Activated naive CD8-positive, alpha-beta T cell (primary cell): ENCODE measurements around the gene CELF5.

Experiments
- H3K27ac Mint-ChIP-seq: one replicate; pipeline ENCODE4 v1.8.0; 2021; ENCODE audit warnings: mixed read lengths
- H3K27me3 Mint-ChIP-seq: one replicate; pipeline ENCODE4 v1.8.0; 2021; ENCODE audit warnings: mixed read lengths
- H3K36me3 Mint-ChIP-seq: one replicate; pipeline ENCODE4 v1.8.0; 2021; ENCODE audit warnings: mixed read lengths
- H3K4me1 Mint-ChIP-seq: one replicate; pipeline ENCODE4 v1.8.0; 2021; ENCODE audit warnings: low read depth, mixed read lengths
- H3K4me3 Mint-ChIP-seq: one replicate; pipeline ENCODE4 v1.8.0; 2021; ENCODE audit warnings: mild to moderate bottlenecking, mixed read lengths
- H3K9me3 Mint-ChIP-seq: one replicate; pipeline ENCODE4 v1.8.0; 2021; ENCODE audit warnings: low read depth, mixed read lengths

CELF5 gene

DNA sequence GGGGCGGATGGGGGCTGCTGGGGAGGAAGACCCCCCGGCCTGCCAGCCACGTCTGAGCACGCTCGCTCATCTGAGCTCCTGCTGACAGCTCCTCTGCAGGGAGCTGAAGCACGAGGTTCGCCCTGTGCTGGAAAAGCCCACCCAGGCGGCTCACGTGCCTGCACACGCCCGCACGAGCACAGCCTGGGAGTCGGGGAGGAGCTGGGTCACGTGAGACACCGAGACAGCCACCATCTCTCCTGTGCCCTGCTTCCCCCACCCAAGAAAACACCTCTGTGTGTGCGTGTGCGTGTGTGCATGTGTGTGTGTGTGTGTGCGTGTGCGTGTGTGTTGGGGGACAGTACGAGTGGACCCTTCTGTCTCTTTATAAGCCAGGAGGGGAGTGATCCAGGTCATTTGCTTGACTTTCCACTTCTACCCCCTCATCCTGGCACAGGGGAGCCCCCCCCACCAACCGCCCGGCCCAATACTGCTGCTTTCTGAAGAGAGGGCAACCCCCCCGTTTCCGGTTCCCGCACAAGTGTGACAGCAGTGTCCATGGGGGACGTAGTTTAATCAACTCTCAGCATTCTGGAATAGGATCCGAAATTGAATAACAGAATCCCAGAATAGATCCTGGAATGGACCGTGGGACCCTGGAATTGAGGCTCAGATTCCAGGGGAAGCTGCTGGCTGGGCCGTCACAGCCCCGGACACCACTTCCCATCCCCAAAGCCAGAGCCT lies 42.5 kb downstream of the CELF5 start:
- peaks cover 16% of the 10 kb centered on the region for H3K27me3 Mint-ChIP-seq
- H3K4me3 Mint-ChIP-seq = no peak overlapping the region
- H3K9me3 Mint-ChIP-seq = no peaks in the 10 kb centered on the region
- H3K27ac Mint-ChIP-seq = no peak overlapping the region
- peaks cover 4% of the 10 kb centered on the region for H3K4me1 Mint-ChIP-seq
- no peaks in the 10 kb centered on the region for H3K36me3 Mint-ChIP-seq

DNA sequence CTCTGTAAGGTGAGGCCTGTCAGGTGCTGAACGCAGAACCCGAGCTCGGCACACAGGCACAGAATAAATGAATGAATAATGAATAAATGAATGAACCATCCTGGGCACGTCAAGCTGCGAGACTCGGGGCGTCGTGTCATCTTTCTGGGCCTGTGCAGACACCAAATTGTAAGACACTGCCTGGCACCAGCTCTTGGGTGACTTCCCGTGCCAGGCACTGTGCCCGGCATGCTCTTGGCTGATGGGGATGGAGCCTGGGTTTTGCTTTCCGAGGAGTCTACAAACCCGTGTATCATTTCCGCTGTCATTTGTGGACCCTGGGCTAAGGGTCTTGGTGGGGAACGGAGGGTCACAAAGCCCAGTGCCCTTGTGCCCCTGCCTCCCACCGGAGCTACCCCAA lies 43.9 kb downstream of the CELF5 start:
- Mint-ChIP-seq H3K4me1 (peaks cover 4% of the 10 kb centered on the region), H3K27me3 (peaks cover 16% of the 10 kb centered on the region), H3K36me3 (no peaks in the 10 kb centered on the region), H3K9me3 (no peaks in the 10 kb centered on the region), H3K4me3 (no peak overlapping the region), H3K27ac (no peak overlapping the region)

DNA sequence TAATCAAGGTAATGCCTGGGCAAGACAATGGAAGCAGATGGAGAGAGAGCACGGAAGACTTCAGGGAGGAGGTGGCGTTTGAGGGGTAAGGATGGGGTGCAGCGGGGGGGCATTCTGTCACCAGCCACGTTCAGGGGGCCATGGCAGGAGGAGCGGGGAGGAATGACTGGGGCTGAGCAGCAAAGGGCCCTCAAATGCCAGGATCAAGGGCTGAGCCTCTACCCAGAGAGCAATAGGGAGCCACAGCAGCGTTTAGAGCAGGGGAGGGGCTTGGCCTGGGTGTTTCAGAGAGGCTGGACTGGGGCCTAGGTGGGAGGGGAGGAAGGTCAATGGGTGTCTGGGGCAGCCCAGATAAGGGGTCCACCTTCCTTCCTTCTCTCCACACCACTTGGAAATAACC lies 44.3 kb downstream of the CELF5 start:
- H3K4me3 Mint-ChIP-seq = no peak overlapping the region
- H3K27me3 Mint-ChIP-seq = peaks cover 16% of the 10 kb centered on the region
- peaks cover 4% of the 10 kb centered on the region for H3K4me1 Mint-ChIP-seq
- H3K36me3 Mint-ChIP-seq = no peaks in the 10 kb centered on the region
- H3K27ac Mint-ChIP-seq = no peak overlapping the region
- H3K9me3 Mint-ChIP-seq = no peaks in the 10 kb centered on the region

DNA sequence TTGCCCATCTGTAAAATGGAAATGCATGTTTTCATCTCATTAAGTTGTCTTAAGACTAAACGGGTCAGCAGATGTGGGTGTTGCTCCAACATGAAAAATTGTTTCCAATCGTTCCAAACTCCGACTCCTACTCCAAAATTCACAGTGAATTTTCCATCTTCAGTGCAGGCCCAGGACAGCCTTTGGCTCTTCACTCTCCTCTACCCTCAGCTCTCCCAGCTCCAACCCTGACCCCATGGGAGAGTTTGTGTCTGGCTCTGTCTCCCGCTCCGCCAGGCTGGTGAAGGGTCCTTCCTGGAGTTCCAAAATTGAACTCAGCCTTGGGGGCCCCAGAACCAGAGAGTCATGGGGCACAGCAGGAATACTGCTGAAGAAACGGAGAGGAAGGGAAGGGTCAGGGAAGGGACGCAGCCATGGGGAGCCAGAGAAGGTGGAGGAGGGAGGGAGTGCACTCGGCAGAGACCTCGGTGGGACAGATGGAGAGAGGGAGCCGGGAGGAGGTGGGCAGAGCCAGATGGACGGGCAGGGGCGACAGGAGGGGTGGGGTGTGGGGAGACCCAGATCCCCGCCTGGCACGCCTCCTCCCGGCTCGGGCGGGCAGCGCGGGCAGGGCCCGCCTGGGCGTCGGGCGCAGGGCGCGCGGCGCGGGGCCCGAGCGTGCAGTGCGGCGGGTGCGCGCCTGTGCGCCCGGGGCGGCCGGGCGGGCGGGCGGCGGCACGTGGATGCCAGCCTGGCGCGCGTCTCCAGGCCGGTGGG lies 45.6 kb downstream of the CELF5 start:
- Mint-ChIP-seq H3K27ac (no peak overlapping the region), H3K4me3 (no peak overlapping the region), H3K36me3 (no peaks in the 10 kb centered on the region), H3K27me3 (peaks cover 16% of the 10 kb centered on the region), H3K9me3 (no peaks in the 10 kb centered on the region), H3K4me1 (peaks cover 12% of the 10 kb centered on the region)

DNA sequence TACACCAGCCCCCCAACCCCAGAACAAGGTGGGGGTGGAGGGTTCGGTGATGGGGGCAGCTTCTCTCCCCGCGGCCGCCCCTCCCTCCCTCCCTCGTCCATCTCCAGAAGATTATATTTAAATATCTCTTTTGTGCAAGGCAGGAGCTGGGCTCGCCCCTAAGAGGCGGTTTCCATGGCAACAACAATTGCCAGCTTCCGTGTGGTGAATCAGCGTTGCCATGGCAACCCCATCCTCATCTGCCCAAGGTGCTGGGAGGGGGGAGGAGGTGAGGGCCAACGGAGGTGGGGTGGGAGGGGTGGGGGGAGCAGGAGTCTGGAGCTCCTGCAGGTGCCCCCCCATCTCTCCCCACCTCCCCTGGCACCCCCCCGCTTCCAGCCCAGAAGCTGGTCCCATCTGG lies 46.4 kb downstream of the CELF5 start:
- Mint-ChIP-seq H3K4me1 (peaks cover 15% of the 10 kb centered on the region), H3K4me3 (no peak overlapping the region), H3K27me3 (peaks cover 16% of the 10 kb centered on the region), H3K27ac (no peak overlapping the region), H3K9me3 (no peaks in the 10 kb centered on the region), H3K36me3 (no peaks in the 10 kb centered on the region)

DNA sequence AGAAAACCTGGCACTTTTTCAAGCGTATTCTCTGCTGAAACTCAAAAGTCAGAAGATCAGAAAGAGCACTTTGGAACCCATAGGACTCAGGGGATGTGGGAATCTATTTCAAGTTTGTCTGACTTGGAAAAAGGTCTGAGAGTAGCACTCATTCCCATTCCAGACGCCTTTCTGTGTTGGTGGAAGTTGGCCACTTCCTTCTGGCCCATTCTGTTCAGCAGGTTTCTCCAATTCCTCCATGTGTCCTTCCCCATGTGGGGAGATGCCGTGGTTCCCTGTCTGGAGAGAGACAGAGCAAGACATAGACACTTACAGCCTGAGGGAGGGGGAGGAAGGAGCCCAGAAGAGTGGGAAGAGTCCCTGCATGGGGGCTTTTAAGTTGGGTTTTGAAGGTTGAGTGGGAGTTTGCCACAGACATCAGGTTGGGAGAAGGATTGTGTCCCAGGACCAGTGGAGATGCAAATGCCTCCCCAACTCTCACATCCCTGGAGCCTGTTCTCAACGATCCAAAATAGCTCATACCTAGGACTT lies 48.0 kb downstream of the CELF5 start:
- Mint-ChIP-seq H3K4me1 (peaks cover 15% of the 10 kb centered on the region), H3K4me3 (no peak overlapping the region), H3K36me3 (no peaks in the 10 kb centered on the region), H3K27ac (no peak overlapping the region), H3K27me3 (peaks cover 16% of the 10 kb centered on the region), H3K9me3 (no peaks in the 10 kb centered on the region)

DNA sequence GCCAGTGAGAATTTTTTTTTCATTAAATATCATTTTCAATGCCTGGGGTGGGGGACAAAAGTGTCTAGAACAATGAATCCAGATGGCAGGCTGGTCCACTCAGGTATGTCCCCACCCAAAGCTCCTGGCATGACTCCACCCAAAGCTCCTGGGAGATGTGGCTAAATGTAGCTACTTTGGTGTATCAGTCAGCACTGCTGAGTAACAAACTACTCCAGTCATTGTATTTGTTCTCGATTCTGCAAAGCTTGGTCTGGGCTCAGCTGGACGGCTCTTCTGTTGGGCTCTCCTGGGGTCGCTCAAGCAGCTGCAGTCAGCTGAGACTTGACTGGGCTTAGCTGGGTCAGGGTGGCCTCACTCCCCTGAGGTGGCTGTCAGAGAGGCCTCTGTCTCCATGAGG lies 48.5 kb downstream of the CELF5 start:
- H3K27me3 Mint-ChIP-seq = peaks cover 14% of the 10 kb centered on the region
- no peak overlapping the region for H3K4me3 Mint-ChIP-seq
- no peak overlapping the region for H3K27ac Mint-ChIP-seq
- H3K36me3 Mint-ChIP-seq = no peaks in the 10 kb centered on the region
- H3K4me1 Mint-ChIP-seq = peaks cover 15% of the 10 kb centered on the region
- H3K9me3 Mint-ChIP-seq = no peaks in the 10 kb centered on the region

DNA sequence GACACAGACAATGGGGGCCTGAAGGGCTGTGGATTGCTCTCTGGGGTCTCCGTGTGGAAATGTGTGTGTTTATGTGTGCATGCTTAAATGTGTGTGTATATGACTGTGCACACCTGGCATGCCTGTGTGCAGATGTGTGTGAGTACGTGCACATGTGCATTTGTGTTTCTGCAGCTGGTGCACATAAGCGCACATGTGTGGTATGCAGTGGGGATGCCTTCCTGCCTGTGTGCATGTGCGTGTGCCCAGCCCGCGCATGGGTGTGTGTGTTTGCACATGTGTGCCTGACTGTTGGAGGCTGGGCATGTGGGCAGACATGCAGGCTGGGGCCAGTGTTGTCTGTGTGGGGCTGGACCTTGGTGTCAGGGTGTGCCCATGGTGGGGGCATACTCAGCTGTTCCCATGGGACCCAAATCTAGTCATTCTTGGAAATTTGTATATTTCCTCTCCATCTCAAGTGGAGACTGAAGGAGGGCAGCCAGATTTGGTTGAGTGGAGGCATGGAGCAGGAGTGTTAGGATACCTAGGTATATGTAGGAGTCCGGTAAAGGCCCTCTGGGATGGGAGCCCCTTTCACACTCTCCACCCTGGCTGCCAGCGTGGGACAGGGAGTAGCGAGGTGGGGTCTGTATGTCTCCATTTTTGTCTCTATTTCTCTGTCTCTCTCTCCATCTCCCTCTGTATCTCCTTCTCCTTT lies 49.9 kb downstream of the CELF5 start:
- Mint-ChIP-seq H3K27me3 (peaks cover 7% of the 10 kb centered on the region), H3K9me3 (no peaks in the 10 kb centered on the region), H3K36me3 (no peaks in the 10 kb centered on the region), H3K27ac (no peak overlapping the region), H3K4me3 (peak overlapping the region; percentile 83), H3K4me1 (peaks cover 15% of the 10 kb centered on the region)

DNA sequence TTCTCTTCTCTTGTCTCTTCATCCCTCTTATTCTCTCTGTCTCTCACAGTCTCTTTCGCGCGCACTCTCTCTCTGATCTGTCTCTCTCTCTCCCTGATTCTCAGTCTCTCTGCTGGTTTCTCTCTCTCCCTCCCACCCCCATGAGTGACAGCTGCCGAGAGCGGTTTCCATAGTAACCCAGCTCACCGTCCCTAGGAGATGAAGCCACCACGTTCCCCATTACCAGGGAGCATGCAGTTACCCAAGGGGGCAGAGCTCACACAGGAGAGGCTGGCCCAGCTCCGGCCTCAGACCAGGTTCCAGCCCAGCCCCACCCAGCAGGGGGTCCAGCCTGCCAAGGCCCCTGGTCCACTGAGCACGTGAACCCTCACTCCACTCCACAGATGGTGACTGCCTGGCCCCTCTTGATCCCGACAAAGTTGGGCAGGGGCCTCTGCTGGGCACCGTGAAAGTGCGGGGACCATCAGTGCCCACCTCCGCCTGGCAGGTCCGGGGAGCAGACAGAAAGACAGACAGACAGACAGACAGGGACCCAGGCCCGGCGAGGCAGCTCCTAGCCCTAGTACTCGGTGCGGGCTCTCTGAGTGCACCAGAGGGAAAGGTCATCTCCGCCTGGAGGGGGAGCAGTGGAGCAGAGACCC lies 50.6 kb downstream of the CELF5 start:
- peaks cover under 1% of the 10 kb centered on the region for H3K27me3 Mint-ChIP-seq
- peak overlapping the region; percentile 83 for H3K4me3 Mint-ChIP-seq
- H3K9me3 Mint-ChIP-seq = no peaks in the 10 kb centered on the region
- no peaks in the 10 kb centered on the region for H3K36me3 Mint-ChIP-seq
- H3K27ac Mint-ChIP-seq = peak overlapping the region; percentile 41
- H3K4me1 Mint-ChIP-seq = peaks cover 12% of the 10 kb centered on the region

DNA sequence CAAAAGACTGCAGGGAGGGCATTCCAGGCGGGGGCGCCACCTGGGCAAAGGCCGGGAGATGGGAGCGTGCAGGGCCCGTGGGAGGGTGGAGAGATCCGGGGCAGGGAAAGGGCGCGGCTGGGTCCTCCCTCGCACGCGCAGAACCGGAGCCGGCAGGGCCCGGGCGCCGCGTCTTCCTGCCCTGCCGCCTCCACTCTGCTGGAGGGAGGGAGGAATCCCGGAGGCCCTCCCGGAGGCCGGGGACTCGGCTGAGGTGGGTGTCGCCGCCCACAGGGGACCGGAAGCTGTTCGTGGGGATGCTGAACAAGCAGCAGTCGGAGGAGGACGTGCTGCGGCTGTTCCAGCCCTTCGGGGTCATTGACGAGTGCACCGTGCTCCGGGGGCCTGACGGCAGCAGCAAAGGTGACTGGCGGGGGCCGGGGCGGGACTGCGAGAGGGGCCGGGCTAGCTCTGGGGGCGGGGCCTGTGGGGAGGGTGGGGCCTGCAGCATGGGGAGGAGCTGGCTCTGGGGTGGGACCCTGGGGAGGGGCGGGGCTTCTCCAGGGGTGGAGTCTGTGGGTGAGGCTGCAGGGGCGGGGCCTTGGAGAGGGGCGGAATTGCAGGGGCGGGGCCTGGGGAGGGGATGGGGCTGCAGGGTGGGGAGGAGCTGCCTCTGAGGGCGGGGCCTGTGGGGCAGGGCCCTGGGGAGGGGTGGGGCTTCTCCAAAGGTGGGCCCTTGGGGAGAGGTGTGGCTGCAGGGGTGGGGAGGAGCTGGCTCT lies 51.3 kb downstream of the CELF5 start:
- Mint-ChIP-seq H3K27ac (peak overlapping the region; percentile 41), H3K36me3 (no peaks in the 10 kb centered on the region), H3K27me3 (no peaks in the 10 kb centered on the region), H3K9me3 (no peaks in the 10 kb centered on the region), H3K4me3 (peak overlapping the region; percentile 83), H3K4me1 (peaks cover 11% of the 10 kb centered on the region)

DNA sequence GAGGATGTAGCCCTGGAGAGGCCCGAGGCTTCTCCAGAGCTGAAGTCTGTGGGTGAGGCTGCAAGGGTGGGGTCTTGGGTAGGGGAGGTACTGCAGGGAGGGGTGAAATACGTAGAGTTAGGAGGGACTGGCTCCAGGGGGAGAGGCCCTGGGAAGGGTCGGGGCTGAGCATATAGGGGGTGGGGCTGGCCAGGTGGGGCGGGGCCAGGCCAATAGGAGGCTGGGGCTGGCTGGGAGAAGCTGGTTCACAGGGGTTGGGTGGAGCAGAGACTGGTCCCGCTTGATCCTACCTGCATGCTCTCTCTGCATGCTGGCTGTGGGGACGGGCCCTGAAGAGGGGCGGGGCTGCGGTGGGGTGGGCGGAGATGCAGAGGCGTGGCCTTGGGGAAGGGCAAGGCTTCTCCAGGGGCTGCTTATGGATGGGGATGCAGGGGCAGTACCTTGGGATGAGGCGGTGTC lies 51.9 kb downstream of the CELF5 start:
- Mint-ChIP-seq H3K27me3 (no peaks in the 10 kb centered on the region), H3K36me3 (no peaks in the 10 kb centered on the region), H3K4me3 (peak overlapping the region; percentile 51), H3K27ac (no peak overlapping the region), H3K9me3 (no peaks in the 10 kb centered on the region), H3K4me1 (peaks cover 11% of the 10 kb centered on the region)

DNA sequence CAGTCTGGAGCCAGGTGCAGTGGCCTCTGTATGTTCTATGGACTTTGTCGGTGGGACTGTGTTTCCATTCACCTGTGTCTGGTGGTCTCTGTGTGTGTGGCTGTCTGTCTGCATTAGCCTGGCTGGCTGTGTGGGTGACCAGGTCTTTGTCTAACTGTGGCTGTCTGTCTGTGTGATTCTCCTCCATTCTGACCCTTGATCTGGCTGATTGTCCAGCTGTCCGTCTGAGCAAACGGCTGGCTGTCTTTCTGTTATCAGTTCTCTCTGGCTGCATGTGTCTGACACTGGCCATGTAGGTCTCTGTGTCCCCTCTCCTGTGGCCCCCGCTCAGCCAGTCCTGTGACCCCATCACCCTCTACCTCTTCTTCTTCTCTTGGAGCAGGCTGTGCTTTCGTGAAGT lies 53.2 kb downstream of the CELF5 start:
- H3K27ac Mint-ChIP-seq = no peak overlapping the region
- no peak overlapping the region for H3K4me3 Mint-ChIP-seq
- no peaks in the 10 kb centered on the region for H3K27me3 Mint-ChIP-seq
- no peaks in the 10 kb centered on the region for H3K9me3 Mint-ChIP-seq
- no peaks in the 10 kb centered on the region for H3K36me3 Mint-ChIP-seq
- peaks cover 11% of the 10 kb centered on the region for H3K4me1 Mint-ChIP-seq

DNA sequence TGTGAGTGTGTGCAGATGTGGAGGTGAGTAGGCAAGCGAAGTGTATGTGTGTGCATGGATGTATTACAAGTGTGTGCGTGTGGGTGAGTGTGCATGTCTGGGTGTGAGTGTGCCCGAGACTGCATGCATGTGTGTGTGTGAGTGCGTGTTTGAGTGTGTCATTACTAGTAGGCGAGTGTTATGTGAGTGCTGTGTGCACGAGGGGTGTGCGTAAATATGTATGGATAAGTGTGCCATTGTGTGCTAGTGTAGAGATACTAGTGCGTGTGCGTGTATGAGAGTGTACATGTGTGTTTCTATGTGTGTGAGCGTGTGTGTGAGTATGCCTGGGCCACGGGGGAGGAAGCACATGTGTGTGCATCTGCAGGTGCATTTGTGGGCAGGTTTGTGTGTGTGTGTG lies 53.8 kb downstream of the CELF5 start:
- Mint-ChIP-seq H3K36me3 (no peaks in the 10 kb centered on the region), H3K4me3 (no peak overlapping the region), H3K4me1 (peaks cover 11% of the 10 kb centered on the region), H3K27ac (no peak overlapping the region), H3K27me3 (no peaks in the 10 kb centered on the region), H3K9me3 (no peaks in the 10 kb centered on the region)

DNA sequence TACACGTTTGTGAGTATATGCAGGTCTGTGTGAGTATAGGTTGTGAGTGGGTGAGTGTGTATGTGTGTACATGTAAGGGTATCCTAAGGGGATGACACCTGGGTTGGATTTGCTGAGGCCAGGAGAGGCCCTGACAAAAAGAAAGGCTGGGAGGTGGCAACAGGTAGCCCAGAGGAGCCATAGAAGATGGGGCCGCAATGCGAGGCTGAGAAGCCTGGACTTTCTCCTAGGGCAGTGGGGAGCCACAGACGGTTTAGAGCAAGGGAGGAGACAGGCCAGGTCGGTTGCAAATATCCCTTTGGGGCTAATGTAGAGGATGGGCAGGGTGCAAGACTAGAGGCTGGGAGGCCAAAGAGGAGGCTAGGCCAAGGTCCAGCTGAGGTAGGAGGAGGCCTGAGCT lies 54.3 kb downstream of the CELF5 start:
- Mint-ChIP-seq H3K27me3 (no peaks in the 10 kb centered on the region), H3K4me1 (peaks cover 11% of the 10 kb centered on the region), H3K4me3 (no peak overlapping the region)

More for the DNA sequence above, 54.3 kb downstream of the CELF5 start:
- H3K36me3 Mint-ChIP-seq = no peaks in the 10 kb centered on the region
- H3K9me3 Mint-ChIP-seq = no peaks in the 10 kb centered on the region
- H3K27ac Mint-ChIP-seq = no peak overlapping the region
